A673 (cell line): ENCODE data around the gene ABR. TPM values are rescaled to one million over a fixed set of nuclear protein-coding genes. Genes with fewer than 3 reads are reported as not detected.

Source experiments
- BruUV-seq: library from RNA; stranded (reverse); fragments of 400-500 nt; replicated peaks from 2 replicates; lab custom pipeline; 2021; lab: Mats Ljungman, UMichigan
- CTCF ChIA-PET: fragments of 300-600 bp; sonication (Branson Sonifier 250); formaldehyde crosslinking; loops from one replicate; lab custom pipeline; 2022; ENCODE audit warnings: antibody characterized with exemption; lab: Charles Lee
- POLR2A ChIA-PET: fragments of 300-600 bp; sonication (Branson Sonifier 250); formaldehyde crosslinking; loops from one replicate; lab custom pipeline; 2022; ENCODE audit warnings: antibody characterized with exemption; ENCODE audit not compliant: low non-redundant PET; lab: Charles Lee
- DNase-seq: peaks from one replicate; pipeline ENCODE4 v3.0.0-alpha.2; 2015; ENCODE audit warnings: low spot score
- H3K27ac ChIP-seq: fragments of 200-600 bp; sonication (generic); 2 replicates; pipeline ENCODE4 v1.5.1; 2016; ENCODE audit warnings: mixed run types, low read depth, mild to moderate bottlenecking, mixed read lengths, antibody characterized with exemption, low read length; ENCODE audit not compliant: poor library complexity, severe bottlenecking
- H3K27me3 ChIP-seq: fragments of 200-600 bp; sonication (generic); replicated peaks from 2 replicates; pipeline ENCODE4 v1.6.1; 2017; ENCODE audit warnings: mixed run types, low read depth, mild to moderate bottlenecking, mixed read lengths, antibody characterized with exemption, low read length; ENCODE audit not compliant: insufficient read depth, poor library complexity
- H3K36me3 ChIP-seq: fragments of 200-600 bp; sonication (generic); 2 replicates; pipeline ENCODE4 v1.6.1; 2016; ENCODE audit warnings: mixed run types, mild to moderate bottlenecking, mixed read lengths, antibody characterized with exemption, low read length; ENCODE audit not compliant: insufficient read depth, poor library complexity, severe bottlenecking
- H3K4me1 ChIP-seq: fragments of 200-600 bp; sonication (generic); 2 replicates; pipeline ENCODE4 v1.6.1; 2017; ENCODE audit warnings: mixed run types, mild to moderate bottlenecking, mixed read lengths, antibody characterized with exemption, low read length; ENCODE audit not compliant: insufficient read depth, poor library complexity, severe bottlenecking
- H3K4me3 ChIP-seq: fragments of 200-600 bp; sonication (generic); 2 replicates; pipeline ENCODE4 v1.5.1; 2016; ENCODE audit warnings: low read depth, mixed run types, mild to moderate bottlenecking, mixed read lengths, low read length; ENCODE audit not compliant: poor library complexity, severe bottlenecking
- H3K9me3 ChIP-seq: fragments of 200-600 bp; sonication (generic); 2 replicates; pipeline ENCODE4 v1.6.1; 2016; ENCODE audit warnings: mixed run types, low read depth, mild to moderate bottlenecking, mixed read lengths, antibody characterized with exemption, low read length; ENCODE audit not compliant: poor library complexity, severe bottlenecking
- CTCF ChIP-seq: fragments of 300-800, 200-600 bp; sonication (generic); conservative IDR thresholded peaks from 2 replicates; pipeline ENCODE4 v1.5.1; 2017; ENCODE audit warnings: low read depth, mild to moderate bottlenecking, antibody characterized with exemption, low read length, moderate library complexity, mixed read lengths
- EZH2 ChIP-seq: fragments of 200-600 bp; sonication (generic); IDR thresholded peaks from 2 replicates; pipeline ENCODE4 v1.6.1; 2017; ENCODE audit warnings: borderline replicate concordance, low read depth, mild to moderate bottlenecking, mixed read lengths, antibody characterized with exemption, low read length; ENCODE audit not compliant: poor library complexity, severe bottlenecking
- intact Hi-C: fragments of 100-400 bp; cut with micrococcal nuclease; formaldehyde crosslinking; loops from one replicate; pipeline ENCODE4 v1.10.0; 2022; ENCODE audit not compliant: unreplicated experiment
- total RNA-seq: library from RNA; stranded (reverse); gene quantifications from 2 replicates; pipeline ENCODE4 v1.2.3, GENCODE V29; 2021

Gene ABR
- total RNA-seq, 1 experiment from 2014 or later, result 47.6 TPM

GRCh38 chr17:1038459-1039122 is 141.2 kb downstream of the ABR start:
- TF ChIP-seq CTCF (no peak), EZH2 (no peak)
- H3K9me3 ChIP-seq, result no peaks in the 10 kb centered on the region
- intact Hi-C loops, result no loop called here
- CTCF ChIA-PET, result no interaction called here
- no peaks in the 10 kb centered on the region for H3K27me3 ChIP-seq
- H3K27ac ChIP-seq, result no peak overlapping the region
- no peak for DNase-seq
- H3K36me3 ChIP-seq, result no peaks in the 10 kb centered on the region
- H3K4me1 ChIP-seq, result peaks cover 6% of the 10 kb centered on the region
- no TSS peak for BruUV-seq
- POLR2A ChIA-PET, result no interaction called here
- H3K4me3 ChIP-seq, result no peak overlapping the region

- intact Hi-C loops, result no loop called here
- no TSS peak for BruUV-seq
- DNase-seq, result no peak
- Histone ChIP-seq H3K9me3 (no peaks in the 10 kb centered on the region), H3K4me3 (no peak overlapping the region), H3K27me3 (no peaks in the 10 kb centered on the region), H3K36me3 (no peaks in the 10 kb centered on the region), H3K4me1 (peaks cover 4% of the 10 kb centered on the region), H3K27ac (no peak overlapping the region)
- TF ChIP-seq EZH2 (no peak), CTCF (no peak)
- ChIA-PET CTCF (no interaction called here), POLR2A (no interaction called here)
Measured at GRCh38 chr17:1037238-1037879, 142.4 kb downstream of the ABR start.

GRCh38 chr17:1036845-1037237 is 142.9 kb downstream of the ABR start:
- Histone ChIP-seq H3K9me3 (no peaks in the 10 kb centered on the region), H3K27me3 (no peaks in the 10 kb centered on the region), H3K4me1 (peaks cover 4% of the 10 kb centered on the region), H3K36me3 (no peaks in the 10 kb centered on the region), H3K4me3 (no peak overlapping the region), H3K27ac (no peak overlapping the region)
- no peak for TF ChIP-seq CTCF
- TF ChIP-seq EZH2, result no peak
- intact Hi-C loops, result no loop called here
- CTCF ChIA-PET, result no interaction called here
- BruUV-seq, result no TSS peak
- no peak for DNase-seq
- POLR2A ChIA-PET, result no interaction called here
